Thymus (tissue), 11 donors: ENCODE results near the gene GCLM. TPM values are rescaled to one million over a fixed set of nuclear protein-coding genes. Genes with fewer than 3 reads are reported as not detected.
A peak's percentile ranks its signal among the peaks of the same experiment; 100 is the strongest.
"Not testable (repeated sequence)": the region's sequence is repeated elsewhere in the genome, so short reads cannot be mapped to it uniquely, and the experiment has no call there.

Source experiments
- DNase-seq, 9 donors: peaks; one replicate each; pipeline ENCODE4 v3.0.0-alpha.2; 2013; ENCODE audit warnings: low spot score in 9 of 9, low read depth in 6 of 9, missing footprints in 1 of 9
- H3K27ac ChIP-seq, 2 donors: one replicate each; pipeline ENCODE4 v1.5.1; 2013; ENCODE audit warnings: control low read depth in 1 of 2, low read depth in 1 of 2, low read length in 1 of 2, mild to moderate bottlenecking in 1 of 2, moderate library complexity in 1 of 2
- H3K27me3 ChIP-seq, 2 donors: one replicate each; pipeline ENCODE4 v1.5.1; 2013; ENCODE audit warnings: low read length in 1 of 2; ENCODE audit not compliant: control insufficient read depth in 2 of 2, insufficient read depth in 1 of 2
- H3K36me3 ChIP-seq, 2 donors: one replicate each; pipeline ENCODE4 v1.5.1; 2013; ENCODE audit warnings: low read length in 1 of 2, mild to moderate bottlenecking in 1 of 2, moderate library complexity in 1 of 2; ENCODE audit not compliant: control insufficient read depth in 2 of 2, insufficient read depth in 2 of 2
- H3K4me1 ChIP-seq, 2 donors: one replicate each; pipeline ENCODE4 v1.5.1; 2013; ENCODE audit warnings: low read length in 2 of 2; ENCODE audit not compliant: control insufficient read depth in 2 of 2, insufficient read depth in 2 of 2
- H3K4me3 ChIP-seq, 2 donors: one replicate each; pipeline ENCODE4 v1.5.1; 2013; ENCODE audit warnings: low read length in 2 of 2, control low read depth in 1 of 2, mild to moderate bottlenecking in 1 of 2
- H3K9me3 ChIP-seq, 2 donors: one replicate each; pipeline ENCODE4 v1.5.1; 2013; ENCODE audit warnings: low read length in 1 of 2, mild to moderate bottlenecking in 1 of 2; ENCODE audit not compliant: control insufficient read depth in 2 of 2, insufficient read depth in 1 of 2
- WGBS: extraction: QIAGEN DNeasy Blood & Tissue Kit; methylation state at CpG from one replicate; pipeline ENCODE4 v1.1.7; 2013; 5-methylcytosine and 5-hydroxymethylcytosine counted together
- polyA plus RNA-seq: library from polyadenylated mRNA; stranded (reverse); fragments of 200-250 nt; gene quantifications from one replicate; pipeline ENCODE4 v1.2.3, GENCODE V29; 2013
- total RNA-seq: library from RNA; stranded (reverse); fragments of 120-200 nt; gene quantifications from one replicate; pipeline ENCODE4 v1.2.4, GENCODE V29; 2013
- donor health status: healthy.

The GCLM gene
- total and polyA plus RNA-seq, 2 donors: 3.9 to 8.2 TPM

- not testable (repeated sequence) for DNase-seq, H3K4me1 ChIP-seq, H3K9me3 ChIP-seq, H3K4me3 ChIP-seq, H3K27ac ChIP-seq, H3K27me3 ChIP-seq, H3K36me3 ChIP-seq
- WGBS: 77% methylated on average over 3 of the region's 3 CpGs
Measured at GRCh38 chr1:93857653-93858052, 51.6 kb downstream of the GCLM start.

- 92% methylated on average over 9 of the region's 9 CpGs for WGBS
- not testable (repeated sequence) for DNase-seq, H3K27me3 ChIP-seq, H3K36me3 ChIP-seq, H3K27ac ChIP-seq, H3K4me3 ChIP-seq, H3K9me3 ChIP-seq, H3K4me1 ChIP-seq
Measured at GRCh38 chr1:93855983-93856382, 53.2 kb downstream of the GCLM start.

GRCh38 chr1:93853940-93854339 is 55.3 kb downstream of the GCLM start:
- Histone ChIP-seq H3K27me3 (no peaks in the 10 kb centered on the region), H3K9me3 (peaks cover 0 to 7% of the 10 kb centered on the region in 2 donors), H3K36me3 (no peaks in the 10 kb centered on the region), H3K27ac (no peak overlapping the region), H3K4me1 (no peaks in the 10 kb centered on the region), H3K4me3 (no peak overlapping the region)
- DNase-seq: no peak
- 99% methylated on average over 3 of the region's 3 CpGs for WGBS

- no peak for DNase-seq
- Histone ChIP-seq H3K4me1 (peaks cover 5 to 6% of the 10 kb centered on the region in 2 donors), H3K27me3 (no peaks in the 10 kb centered on the region), H3K4me3 (no peak overlapping the region), H3K27ac (no peak overlapping the region), H3K9me3 (peaks cover 0 to 7% of the 10 kb centered on the region in 2 donors), H3K36me3 (no peaks in the 10 kb centered on the region)
- 100% methylated on average over 1 of the region's 1 CpG for WGBS
Measured at GRCh38 chr1:93851878-93852277, 57.4 kb downstream of the GCLM start.

- H3K36me3 ChIP-seq: no peaks in the 10 kb centered on the region
- H3K4me1 ChIP-seq: peaks cover 5 to 6% of the 10 kb centered on the region in 2 donors
- no peak for DNase-seq
- no peak overlapping the region for H3K27ac ChIP-seq
- H3K27me3 ChIP-seq: no peaks in the 10 kb centered on the region
- H3K4me3 ChIP-seq: no peak overlapping the region
- peaks cover 0 to 7% of the 10 kb centered on the region in 2 donors for H3K9me3 ChIP-seq
Measured at GRCh38 chr1:93851327-93851712, 57.9 kb downstream of the GCLM start.

GRCh38 chr1:93850687-93851326 is 58.4 kb downstream of the GCLM start:
- H3K27ac ChIP-seq, H3K27me3 ChIP-seq, H3K4me1 ChIP-seq, H3K36me3 ChIP-seq, H3K9me3 ChIP-seq, H3K4me3 ChIP-seq: not testable (repeated sequence)
- DNase-seq: peak in 2 of 9 donors; percentile 5 to 23
- WGBS: 82% methylated on average over 10 of the region's 10 CpGs

- H3K36me3 ChIP-seq: no peaks in the 10 kb centered on the region
- WGBS: 87% methylated on average over 4 of the region's 4 CpGs
Measured at GRCh38 chr1:93848350-93848883, 60.8 kb downstream of the GCLM start.

GRCh38 chr1:93847811-93848288 is 61.4 kb downstream of the GCLM start:
- Histone ChIP-seq H3K27me3 (no peaks in the 10 kb centered on the region), H3K9me3 (peaks cover 0 to 7% of the 10 kb centered on the region in 2 donors), H3K36me3 (no peaks in the 10 kb centered on the region), H3K4me3 (peak overlapping the region; percentile 89 to 93), H3K4me1 (peaks cover 6 to 18% of the 10 kb centered on the region in 2 donors), H3K27ac (peak overlapping the region; percentile 81 to 92)
- DNase-seq: peak in 5 of 9 donors; percentile 21 to 57 (median 36)
- WGBS: under 1% methylated on average over 36 of the region's 36 CpGs

More at GRCh38 chr1:93848350-93848883, 60.8 kb downstream of the GCLM start:
- no peaks in the 10 kb centered on the region for H3K27me3 ChIP-seq
- peak overlapping the region; percentile 89 to 93 for H3K4me3 ChIP-seq
- DNase-seq: no peak
- H3K4me1 ChIP-seq: peaks cover 6 to 18% of the 10 kb centered on the region in 2 donors
- H3K9me3 ChIP-seq: peaks cover 0 to 7% of the 10 kb centered on the region in 2 donors
- no peak overlapping the region for H3K27ac ChIP-seq

GRCh38 chr1:93846992-93847810 is 62.0 kb downstream of the GCLM start:
- H3K4me1 ChIP-seq: peaks cover 6 to 18% of the 10 kb centered on the region in 2 donors
- no peaks in the 10 kb centered on the region for H3K27me3 ChIP-seq
- H3K36me3 ChIP-seq: no peaks in the 10 kb centered on the region
- H3K27ac ChIP-seq: peak overlapping the region; percentile 92 to 96
- DNase-seq: peak; percentile 91 to 99 (median 95)
- H3K4me3 ChIP-seq: peak overlapping the region; percentile 89 to 93
- peaks cover 0 to 7% of the 10 kb centered on the region in 2 donors for H3K9me3 ChIP-seq
- under 1% methylated on average over 81 of the region's 86 CpGs for WGBS
